Nephron progenitor cell (in vitro differentiated cells): ENCODE measurements around the gene HDGFL3.

Experiments used
- DNase-seq: peaks from one replicate; pipeline ENCODE4 v3.0.0; 2021
- H3K27ac Mint-ChIP-seq: 2 replicates; pipeline ENCODE4 v1.8.0; 2021; ENCODE audit warnings: mild to moderate bottlenecking, moderate library complexity, mixed read lengths
- H3K27me3 Mint-ChIP-seq: 2 replicates; pipeline ENCODE4 v1.8.0; 2021; ENCODE audit warnings: mild to moderate bottlenecking, low read depth, mixed read lengths; ENCODE audit not compliant: poor library complexity
- H3K36me3 Mint-ChIP-seq: 2 replicates; pipeline ENCODE4 v1.8.0; 2021; ENCODE audit warnings: low read depth, mixed read lengths
- H3K4me1 Mint-ChIP-seq: 2 replicates; pipeline ENCODE4 v1.8.0; 2021; ENCODE audit warnings: mixed read lengths
- H3K4me3 Mint-ChIP-seq: 2 replicates; pipeline ENCODE4 v1.8.0; 2021; ENCODE audit warnings: mild to moderate bottlenecking, moderate library complexity, mixed read lengths
- H3K9me3 Mint-ChIP-seq: 2 replicates; pipeline ENCODE4 v1.8.0; 2021; ENCODE audit warnings: mild to moderate bottlenecking, moderate library complexity, mixed read lengths
- CTCF ChIP-seq: fragments of 200-600 bp; sonication (generic); IDR thresholded peaks from 2 replicates; pipeline ENCODE4 v1.5.0; 2021; ENCODE audit warnings: antibody characterized with exemption

Gene HDGFL3

GRCh38 chr15:83203543-83203942 lies 4.1 kb downstream of the HDGFL3 start:
- Mint-ChIP-seq H3K4me1 (peaks cover 45% of the 10 kb centered on the region), H3K27me3 (no peaks in the 10 kb centered on the region), H3K36me3 (peaks cover 27% of the 10 kb centered on the region), H3K27ac (no peak overlapping the region), H3K4me3 (peak overlapping the region; percentile 45), H3K9me3 (no peaks in the 10 kb centered on the region)
- DNase-seq = no peak
- no peak for TF ChIP-seq CTCF

GRCh38 chr15:83200589-83200988 lies 7.0 kb downstream of the HDGFL3 start:
- H3K27me3 Mint-ChIP-seq = no peaks in the 10 kb centered on the region
- TF ChIP-seq CTCF = no peak
- H3K4me1 Mint-ChIP-seq = peaks cover 35% of the 10 kb centered on the region
- no peak overlapping the region for H3K4me3 Mint-ChIP-seq
- H3K36me3 Mint-ChIP-seq = peaks cover 42% of the 10 kb centered on the region
- DNase-seq = no peak
- no peak overlapping the region for H3K27ac Mint-ChIP-seq
- no peaks in the 10 kb centered on the region for H3K9me3 Mint-ChIP-seq

- no peak for DNase-seq
- no peak for TF ChIP-seq CTCF
- peaks cover 46% of the 10 kb centered on the region for H3K36me3 Mint-ChIP-seq
- H3K4me3 Mint-ChIP-seq = no peak overlapping the region
- H3K27me3 Mint-ChIP-seq = no peaks in the 10 kb centered on the region
- peaks cover 30% of the 10 kb centered on the region for H3K4me1 Mint-ChIP-seq
- peaks cover under 1% of the 10 kb centered on the region for H3K9me3 Mint-ChIP-seq
- no peak overlapping the region for H3K27ac Mint-ChIP-seq
Measured at GRCh38 chr15:83200162-83200561, 7.5 kb downstream of the HDGFL3 start.

- peaks cover 8% of the 10 kb centered on the region for H3K9me3 Mint-ChIP-seq
- no peak for DNase-seq
- H3K27me3 Mint-ChIP-seq = no peaks in the 10 kb centered on the region
- no peak overlapping the region for H3K27ac Mint-ChIP-seq
- no peak overlapping the region for H3K4me3 Mint-ChIP-seq
- peaks cover 22% of the 10 kb centered on the region for H3K4me1 Mint-ChIP-seq
- TF ChIP-seq CTCF = no peak
- H3K36me3 Mint-ChIP-seq = peaks cover 55% of the 10 kb centered on the region
Measured at GRCh38 chr15:83199288-83199687, 8.3 kb downstream of the HDGFL3 start.

- Mint-ChIP-seq H3K4me3 (no peak overlapping the region), H3K27ac (peak overlapping the region; percentile 38), H3K27me3 (no peaks in the 10 kb centered on the region), H3K4me1 (peaks cover 14% of the 10 kb centered on the region), H3K36me3 (peaks cover 63% of the 10 kb centered on the region), H3K9me3 (peaks cover 14% of the 10 kb centered on the region)
- TF ChIP-seq CTCF = no peak
- no peak for DNase-seq
Measured at GRCh38 chr15:83198476-83198875, 9.1 kb downstream of the HDGFL3 start.

- Mint-ChIP-seq H3K36me3 (peaks cover 83% of the 10 kb centered on the region), H3K9me3 (peaks cover 35% of the 10 kb centered on the region), H3K27me3 (no peaks in the 10 kb centered on the region), H3K4me3 (no peak overlapping the region), H3K27ac (no peak overlapping the region), H3K4me1 (no peaks in the 10 kb centered on the region)
- TF ChIP-seq CTCF = no peak
- DNase-seq = no peak
Measured at GRCh38 chr15:83194528-83194927, 13.1 kb downstream of the HDGFL3 start.
